H1 (cell line): ENCODE results near the gene ADD2. TPM values are rescaled to one million over a fixed set of nuclear protein-coding genes. Genes with fewer than 3 reads are reported as not detected.

Experiments used
- CTCF ChIA-PET: fragments of 300-600 bp; sonication (Branson Sonifier 250); formaldehyde crosslinking; loops from one replicate; lab custom pipeline; 2021; ENCODE audit not compliant: partially characterized antibody; lab: Charles Lee
- POLR2A ChIA-PET: fragments of 300-600 bp; sonication (Branson Sonifier 250); formaldehyde crosslinking; loops from one replicate; lab custom pipeline; 2021; ENCODE audit warnings: inconsistent platforms; ENCODE audit not compliant: partially characterized antibody; lab: Charles Lee
- DNase-seq, 2 experiments: peaks; one replicate each; pipeline versions ENCODE4 v3.0.0 to v3.0.0-alpha.2; 2010 to 2022; ENCODE audit warnings: low spot score in 2 of 2, low read depth in 1 of 2, mixed read lengths in 1 of 2
- FAIRE-seq: peaks from 2 replicates; lab custom pipeline; 2011; peaks lifted over from hg19 to GRCh38; lab: Jason Lieb, UNC
- H2AFZ ChIP-seq: 2 replicates; pipeline ENCODE4 v1.8.1; 2012; ENCODE audit warnings: low read length, inconsistent platforms
- H2AK5ac ChIP-seq: 2 replicates; pipeline ENCODE4 v1.6.1; 2013; ENCODE audit warnings: low read depth, low read length
- H2BK120ac ChIP-seq: replicated peaks from 2 replicates; pipeline ENCODE3; 2013; ENCODE audit warnings: low read depth, low read length, inconsistent platforms
- H2BK12ac ChIP-seq: 2 replicates; pipeline ENCODE4 v1.6.1; 2013; ENCODE audit warnings: low read depth, low read length
- H2BK15ac ChIP-seq: 2 replicates; pipeline ENCODE4 v1.6.1; 2013; ENCODE audit warnings: low read length
- H2BK20ac ChIP-seq: 2 replicates; pipeline ENCODE4 v1.6.1; 2013; ENCODE audit warnings: low read length
- H2BK5ac ChIP-seq: 2 replicates; pipeline ENCODE4 v1.6.1; 2013; ENCODE audit warnings: low read depth, low read length
- H3K14ac ChIP-seq: 2 replicates; pipeline ENCODE4 v1.6.1; 2013; ENCODE audit warnings: inconsistent platforms; ENCODE audit not compliant: insufficient read length
- H3K18ac ChIP-seq: 2 replicates; pipeline ENCODE4 v1.6.1; 2013; ENCODE audit warnings: low read length; ENCODE audit errors: extremely low read depth
- H3K23ac ChIP-seq: 2 replicates; pipeline ENCODE4 v1.6.1; 2013; ENCODE audit warnings: inconsistent platforms; ENCODE audit not compliant: insufficient read length
- H3K23me2 ChIP-seq: 2 replicates; pipeline ENCODE4 v1.6.1; 2013; ENCODE audit warnings: low read depth, low read length
- H3K27ac ChIP-seq: 2 replicates; pipeline ENCODE4 v1.6.1; 2011; ENCODE audit warnings: low read depth, low read length, inconsistent platforms
- H3K27me3 ChIP-seq, 4 experiments: replicated peaks in 1 of 4; 1 replicate in 1 of 4; 2 replicates in 3 of 4; pipeline versions ENCODE4 v1.6.1 to v1.8.1; 2011 to 2013; ENCODE audit warnings: low read length in 3 of 4, mild to moderate bottlenecking in 3 of 4, inconsistent platforms in 2 of 4, mixed read lengths in 2 of 4, moderate library complexity in 1 of 4; ENCODE audit not compliant: control insufficient read depth in 3 of 4, insufficient read depth in 3 of 4; ENCODE audit errors: extremely low read depth in 1 of 4
- H3K36me3 ChIP-seq, 4 experiments: 2 replicates each; pipeline versions ENCODE4 v1.6.1 to v1.8.1; 2011 to 2013; ENCODE audit warnings: mild to moderate bottlenecking in 4 of 4, low read length in 3 of 4, moderate library complexity in 2 of 4, control low read depth in 1 of 4, inconsistent platforms in 1 of 4; ENCODE audit not compliant: insufficient read depth in 4 of 4, control insufficient read depth in 2 of 4
- H3K4ac ChIP-seq: replicated peaks from 2 replicates; pipeline ENCODE3; 2013; ENCODE audit warnings: low read length, low read depth, mixed read lengths, inconsistent platforms; ENCODE audit not compliant: insufficient read length
- H3K4me1 ChIP-seq, 4 experiments: replicated peaks in 1 of 4; 1 replicate in 1 of 4; 2 replicates in 3 of 4; pipeline versions ENCODE4 v1.6.1 to v1.8.1; 2011 to 2013; ENCODE audit warnings: low read length in 3 of 4, inconsistent platforms in 2 of 4, mixed read lengths in 1 of 4; ENCODE audit not compliant: insufficient read depth in 4 of 4, control insufficient read depth in 3 of 4
- H3K4me2 ChIP-seq, 2 experiments: 2 replicates each; pipeline versions ENCODE4 v1.6.1 to v1.8.1; 2011 to 2013; ENCODE audit warnings: low read depth in 2 of 2, low read length in 2 of 2, control low read depth in 1 of 2, inconsistent platforms in 1 of 2, mild to moderate bottlenecking in 1 of 2; ENCODE audit not compliant: insufficient read depth in 1 of 2
- H3K4me3 ChIP-seq, 4 experiments: fragments of 200-600, 300-600 bp in 1 of 4; sonication (generic), shearing (Covaris generic), sonication (Bioruptor Twin) in 1 of 4; 2 replicates each; pipeline versions ENCODE4 v1.5.1 to v1.8.1; 2011 to 2016; ENCODE audit warnings: low read length in 4 of 4, low read depth in 3 of 4, control low read depth in 2 of 4, inconsistent platforms in 2 of 4, mild to moderate bottlenecking in 2 of 4, mixed read lengths in 1 of 4, moderate library complexity in 1 of 4; ENCODE audit not compliant: insufficient read depth in 2 of 4; ENCODE audit errors: extremely low read depth in 1 of 4
- H3K56ac ChIP-seq: replicated peaks from 2 replicates; pipeline ENCODE3; 2013; ENCODE audit warnings: low read depth, mild to moderate bottlenecking, mixed read lengths, low read length, inconsistent platforms; ENCODE audit not compliant: insufficient read length
- H3K79me1 ChIP-seq: 2 replicates; pipeline ENCODE4 v1.6.1; 2013; ENCODE audit warnings: low read depth, low read length, control low read depth
- H3K79me2 ChIP-seq, 2 experiments: 2 replicates each; pipeline versions ENCODE4 v1.6.1 to v1.8.1; 2012 to 2013; ENCODE audit warnings: low read length in 2 of 2, mild to moderate bottlenecking in 2 of 2, inconsistent platforms in 1 of 2; ENCODE audit not compliant: insufficient read depth in 2 of 2, control insufficient read depth in 1 of 2
- H3K9ac ChIP-seq, 4 experiments: replicated peaks in 1 of 4; 1 replicate in 1 of 4; 2 replicates in 3 of 4; pipeline versions ENCODE4 v1.6.1 to v1.8.1; 2011 to 2013; ENCODE audit warnings: low read depth in 3 of 4, low read length in 3 of 4, control low read depth in 2 of 4, mild to moderate bottlenecking in 2 of 4, moderate library complexity in 2 of 4, inconsistent platforms in 1 of 4; ENCODE audit errors: extremely low read depth in 1 of 4
- H3K9me3 ChIP-seq, 2 experiments: 2 replicates each; pipeline versions ENCODE4 v1.6.1 to v1.8.1; 2012 to 2013; ENCODE audit warnings: mild to moderate bottlenecking in 2 of 2, moderate library complexity in 2 of 2, control low read depth in 1 of 2, inconsistent platforms in 1 of 2, low read depth in 1 of 2, low read length in 1 of 2, mixed read lengths in 1 of 2; ENCODE audit not compliant: insufficient read depth in 2 of 2
- H4K20me1 ChIP-seq, 2 experiments: replicated peaks in 1 of 2; 2 replicates each; pipeline versions ENCODE3 to v1.8.1; 2011 to 2013; ENCODE audit warnings: inconsistent platforms in 2 of 2, low read length in 2 of 2, mild to moderate bottlenecking in 1 of 2; ENCODE audit not compliant: insufficient read depth in 2 of 2, control insufficient read depth in 1 of 2
- H4K5ac ChIP-seq: 2 replicates; pipeline ENCODE4 v1.6.1; 2013; ENCODE audit warnings: low read length, low read depth, mixed read lengths, inconsistent platforms; ENCODE audit not compliant: insufficient read length
- H4K8ac ChIP-seq: 2 replicates; pipeline ENCODE4 v1.8.0; 2013; ENCODE audit warnings: mild to moderate bottlenecking, moderate library complexity, low read length, inconsistent platforms; ENCODE audit not compliant: insufficient read depth; ENCODE audit errors: extremely low read depth
- H4K91ac ChIP-seq: replicated peaks from 2 replicates; pipeline ENCODE3; 2013; ENCODE audit warnings: low read length, mixed read lengths, inconsistent platforms; ENCODE audit not compliant: insufficient read length
- BCL11A ChIP-seq, 2 experiments: IDR thresholded peaks; one replicate each; pipeline ENCODE4 v1.6.1; 2011; ENCODE audit warnings: low read depth in 2 of 2, low read length in 2 of 2, mild to moderate bottlenecking in 2 of 2
- CBX5 ChIP-seq: fragments of 300-800, 300-1000 bp; sonication (generic); IDR thresholded peaks from 2 replicates; pipeline ENCODE4 v1.7.1; 2016; ENCODE audit warnings: antibody characterized with exemption, low read length, low read depth
- CREB1 ChIP-seq: IDR thresholded peaks from 2 replicates; pipeline ENCODE4 v1.6.1; 2012; ENCODE audit warnings: inconsistent platforms
- GTF2F1 ChIP-seq: IDR thresholded peaks from 2 replicates; pipeline ENCODE4 v1.6.1; 2012; ENCODE audit warnings: low read depth, low read length, improper control_type of control experiment, borderline replicate concordance
- JUND ChIP-seq: IDR thresholded peaks from 2 replicates; pipeline ENCODE4 v1.6.1; 2011; ENCODE audit warnings: mild to moderate bottlenecking, improper control_type of control experiment, low read length
- RXRA ChIP-seq: IDR thresholded peaks from 2 replicates; pipeline ENCODE4 v1.6.1; 2011; ENCODE audit warnings: low read depth, mild to moderate bottlenecking, low read length, moderate library complexity; ENCODE audit not compliant: insufficient read depth
- SIN3A ChIP-seq, 2 experiments: IDR thresholded peaks in 1 of 2; conservative IDR thresholded peaks in 1 of 2; 2 replicates each; pipeline ENCODE4 v1.6.1; 2011 to 2012; ENCODE audit warnings: low read length in 2 of 2, improper control_type of control experiment in 1 of 2, low read depth in 1 of 2, mild to moderate bottlenecking in 1 of 2
- SP4 ChIP-seq: IDR thresholded peaks from 2 replicates; pipeline ENCODE4 v1.6.1; 2012; ENCODE audit warnings: low read length, inconsistent platforms
- ZNF274 ChIP-seq: IDR thresholded peaks from 2 replicates; pipeline ENCODE4 v1.7.0; 2012; ENCODE audit warnings: low read length, borderline replicate concordance; ENCODE audit errors: extremely low read depth
- WGBS, 2 experiments: shearing (Covaris generic) in 1 of 2; methylation state at CpG; one replicate each; pipeline versions ENCODE4 v1.1.6 to v1.1.7; 2013 to 2015; ENCODE audit warnings: low lambda C conversion rate in 2 of 2, mixed read lengths in 2 of 2, inconsistent platforms in 1 of 2, low coverage in 1 of 2, missing lambda C conversion rate in 1 of 2; ENCODE audit not compliant: insufficient replicate concordance in 2 of 2, insufficient coverage in 1 of 2, insufficient read length in 1 of 2; ENCODE audit errors: extremely low coverage in 1 of 2, missing lambda C conversion rate in 1 of 2; 5-methylcytosine and 5-hydroxymethylcytosine counted together
- polyA plus RNA-seq, 7 experiments: library from polyadenylated mRNA; depleted of rRNA in 3 of 7; stranded (reverse) in 5 of 7; unstranded in 2 of 7; fragments of >200 nt in 5 of 7; fragments of 200-250 nt in 2 of 7; gene quantifications; 1 replicate in 5 of 7; 2 replicates in 1 of 7; 4 replicates in 1 of 7; pipeline versions ENCODE4 v1.2.1 to v1.2.3, GENCODE V29; 2011 to 2013; ENCODE audit warnings: missing spikeins in 2 of 7, mixed read lengths in 2 of 7
- total RNA-seq: library from RNA; stranded (reverse); fragmentation: NEBNext Ultra II Directional; extraction: Animal tissue kit (Norgen Biotek cat#: 25700); gene quantifications from 2 replicates; pipeline ENCODE4 v1.2.1, GENCODE V29; 2021
- TF ChIP-seq, protein P1 (sequence below): IDR thresholded peaks from 2 replicates; pipeline ENCODE4 v1.6.1; 2012; ENCODE audit warnings: inconsistent platforms
- TF ChIP-seq, protein P2 (sequence below): IDR thresholded peaks from 2 replicates; pipeline ENCODE4 v1.6.1; 2011; ENCODE audit warnings: low read depth, mild to moderate bottlenecking, low read length; ENCODE audit not compliant: insufficient read depth

Gene ADD2
- total and polyA plus RNA-seq, 2 of the 8 experiments (the other 6 are each of a cell fraction or from before 2014, with no cell fraction given) = 58.5 to 170 TPM

DNA sequence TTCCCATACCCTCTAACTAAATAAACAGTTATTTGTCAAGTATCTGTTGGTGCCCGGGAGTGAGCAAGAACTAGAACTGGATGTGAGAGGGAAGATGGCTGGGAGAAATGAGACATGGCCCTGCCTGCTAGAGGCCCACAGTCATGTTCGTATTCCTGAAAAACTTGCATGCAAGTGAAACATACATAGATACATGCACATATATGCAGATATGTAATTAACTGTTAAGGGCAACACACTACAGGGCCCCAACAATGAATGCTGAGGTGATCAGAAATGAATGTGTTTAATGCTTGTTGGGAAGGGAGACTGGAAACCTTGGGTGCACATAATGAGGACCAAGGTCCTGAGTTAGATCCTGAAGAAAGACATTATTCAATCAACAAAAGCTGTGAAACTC lies 49.8 kb downstream of the ADD2 start:
- Histone ChIP-seq H3K18ac (no peak overlapping the region), H3K27me3 (no peaks in the 10 kb centered on the region), H3K4me1 (peaks cover 0 to 40% (median 17%) of the 10 kb centered on the region in 4 experiments; a peak in 6 of 7 replicates), H2BK15ac (no peak overlapping the region), H3K14ac (no peak overlapping the region), H3K9ac (no peak overlapping the region), H4K8ac (no peak overlapping the region), H4K91ac (no peak overlapping the region), H3K23ac (no peak overlapping the region), H3K23me2 (no peaks in the 10 kb centered on the region), H3K79me1 (peaks cover 14% of the 10 kb centered on the region; the same call in 1 of the 2 replicates), H2BK5ac (no peak overlapping the region), H2AK5ac (no peak overlapping the region), H3K4me2 (no peak overlapping the region), H4K20me1 (peaks cover 15 to 24% of the 10 kb centered on the region in 2 experiments), H2BK20ac (no peak overlapping the region), H2AFZ (no peak overlapping the region), H3K4me3 (no peak overlapping the region), H2BK120ac (no peak overlapping the region), H3K9me3 (no peaks in the 10 kb centered on the region), H3K79me2 (peaks cover 6 to 98% of the 10 kb centered on the region in 2 experiments; a peak in 3 of 4 replicates), H3K36me3 (no peaks in the 10 kb centered on the region), H2BK12ac (no peak overlapping the region), H3K56ac (no peak overlapping the region), H3K27ac (no peak overlapping the region), H4K5ac (no peak overlapping the region), H3K4ac (no peak overlapping the region)
- no peak for FAIRE-seq
- WGBS, 2 experiments = 92% methylated on average over 2 of the region's 2 CpGs; no CpG with 5 or more reads in 1 of the 2 experiments
- DNase-seq = no peak
- TF ChIP-seq SP4 (no peak), GTF2F1 (no peak), CBX5 (no peak), SIN3A (conservative IDR thresholded peaks at IDR 0.05 in 1 of 2, IDR thresholded peaks at IDR 0.05 in 1 of 2; ENCODE audit: low read depth in 1 of 2, low read length in 2 of 2) (no peak), RXRA (no peak), CREB1 (no peak), BCL11A (IDR thresholded peaks at IDR 0.05; ENCODE audit: low read depth in 2 of 2, low read length in 2 of 2) (no peak), JUND (no peak), ZNF274 (no peak)
- TF ChIP-seq, protein P1, sequence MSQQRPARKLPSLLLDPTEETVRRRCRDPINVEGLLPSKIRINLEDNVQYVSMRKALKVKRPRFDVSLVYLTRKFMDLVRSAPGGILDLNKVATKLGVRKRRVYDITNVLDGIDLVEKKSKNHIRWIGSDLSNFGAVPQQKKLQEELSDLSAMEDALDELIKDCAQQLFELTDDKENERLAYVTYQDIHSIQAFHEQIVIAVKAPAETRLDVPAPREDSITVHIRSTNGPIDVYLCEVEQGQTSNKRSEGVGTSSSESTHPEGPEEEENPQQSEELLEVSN = no peak
- TF ChIP-seq, protein P2, sequence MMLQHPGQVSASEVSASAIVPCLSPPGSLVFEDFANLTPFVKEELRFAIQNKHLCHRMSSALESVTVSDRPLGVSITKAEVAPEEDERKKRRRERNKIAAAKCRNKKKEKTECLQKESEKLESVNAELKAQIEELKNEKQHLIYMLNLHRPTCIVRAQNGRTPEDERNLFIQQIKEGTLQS = no peak
- POLR2A ChIA-PET = interaction anchor here (1.8 kb wide), 2 partner anchors 11 to 13 kb away, joined by 5 to 6 read pairs; no protein-coding TSS in a partner anchor
- CTCF ChIA-PET = interaction anchor here (0.8 to 2.6 kb wide), 3 partner anchors 13 to 50 kb away, joined by 5 to 10 read pairs (median 8); partner anchors contain the start of gene ADD2
